Measurements from ENCODE around the gene NTN1. TPM values are rescaled to one million over a fixed set of nuclear protein-coding genes. Genes with fewer than 3 reads are reported as not detected.

The NTN1 gene
- total and polyA plus RNA-seq, 9 donors: 0.28 to 12.5 (median 1.8) TPM

GRCh38 chr17:9273428-9274391 lies 252.4 kb downstream of the NTN1 start:
- TF ChIP-seq CTCF (IDR thresholded peaks at IDR 0.05) (no peak), POLR2A (IDR thresholded peaks at IDR 0.05) (no peak), EP300 (IDR thresholded peaks at IDR 0.05) (no peak)
- no peak overlapping the region for H3K4me3 ChIP-seq
- WGBS, 3 donors: 34 to 43% (median 35%) methylated on average over 21 of the region's 21 CpGs
- H3K9me3 ChIP-seq: no peaks in the 10 kb centered on the region
- no peak overlapping the region for H3K27ac ChIP-seq
- DNase-seq: peak in 3 of 5 donors; percentile 34 to 51 (median 45)
- peaks cover 4% of the 10 kb centered on the region for H3K4me1 ChIP-seq (ENCODE audit: insufficient read depth)
- H3K27me3 ChIP-seq: no peaks in the 10 kb centered on the region
- intact Hi-C loops (cut with DNase I): no loop called here
- no peaks in the 10 kb centered on the region for H3K36me3 ChIP-seq

- TF ChIP-seq CTCF (IDR thresholded peaks at IDR 0.05) (no peak), POLR2A (IDR thresholded peaks at IDR 0.05) (no peak), EP300 (IDR thresholded peaks at IDR 0.05) (no peak)
These were observed 253.7 kb downstream of the NTN1 start for GRCh38 chr17:9274973-9275372.

GRCh38 chr17:9279893-9280292 lies 258.6 kb downstream of the NTN1 start:
- intact Hi-C loops (cut with DNase I): no loop called here

More at GRCh38 chr17:9274973-9275372, 253.7 kb downstream of the NTN1 start:
- no peak for DNase-seq
- WGBS, 3 donors: 96% methylated on average over 9 of the region's 9 CpGs
- Histone ChIP-seq H3K27me3 (no peaks in the 10 kb centered on the region), H3K9me3 (no peaks in the 10 kb centered on the region), H3K27ac (no peak overlapping the region), H3K4me1 (ENCODE audit: insufficient read depth) (peaks cover 4% of the 10 kb centered on the region), H3K4me3 (no peak overlapping the region), H3K36me3 (no peaks in the 10 kb centered on the region)
- intact Hi-C loops (cut with DNase I): no loop called here

GRCh38 chr17:9283909-9284308 lies 262.6 kb downstream of the NTN1 start:
- no peaks in the 10 kb centered on the region for H3K9me3 ChIP-seq
- no peaks in the 10 kb centered on the region for H3K36me3 ChIP-seq
- H3K4me3 ChIP-seq: no peak overlapping the region
- no peaks in the 10 kb centered on the region for H3K4me1 ChIP-seq (ENCODE audit: insufficient read depth)
- 78 to 82% (median 81%) methylated on average over 2 of the region's 2 CpGs for WGBS, 3 donors
- no peak overlapping the region for H3K27ac ChIP-seq
- TF ChIP-seq EP300 (IDR thresholded peaks at IDR 0.05) (no peak), CTCF (IDR thresholded peaks at IDR 0.05) (no peak), POLR2A (IDR thresholded peaks at IDR 0.05) (no peak)
- H3K27me3 ChIP-seq: no peaks in the 10 kb centered on the region
- DNase-seq: no peak
- intact Hi-C loops (cut with DNase I): no loop called here

More at GRCh38 chr17:9279893-9280292, 258.6 kb downstream of the NTN1 start:
- 89 to 96% (median 94%) methylated on average over 8 of the region's 8 CpGs for WGBS, 3 donors
- no peak for DNase-seq
- TF ChIP-seq CTCF (IDR thresholded peaks at IDR 0.05) (no peak), POLR2A (IDR thresholded peaks at IDR 0.05) (no peak), EP300 (IDR thresholded peaks at IDR 0.05) (no peak)
- Histone ChIP-seq H3K27ac (no peak overlapping the region), H3K36me3 (no peaks in the 10 kb centered on the region), H3K9me3 (no peaks in the 10 kb centered on the region), H3K27me3 (no peaks in the 10 kb centered on the region), H3K4me3 (no peak overlapping the region), H3K4me1 (ENCODE audit: insufficient read depth) (no peaks in the 10 kb centered on the region)

Measured in ovary (tissue), 9 donors.